Measurements from ENCODE around the gene NTN5.
"Not testable (repeated sequence)": the region's sequence is repeated elsewhere in the genome, so short reads cannot be mapped to it uniquely, and the experiment has no call there.

The NTN5 gene

GRCh38 chr19:48687776-48688175 lies 15.0 kb upstream of the NTN5 start:
- DNase-seq (ENCODE audit: low read depth in 1 of 2, low spot score in 1 of 2) = no peak
- in situ Hi-C loops (cut with HindIII; ENCODE audit: low pct_unique_long_range_greater_than_20kb, low sequenced_read_pairs) = no loop called here
- TF ChIP-seq JUND (IDR thresholded peaks at IDR 0.05; ENCODE audit: low read depth) = no peak

GRCh38 chr19:48686637-48687036 lies 13.8 kb upstream of the NTN5 start:
- in situ Hi-C loops (cut with HindIII; ENCODE audit: low pct_unique_long_range_greater_than_20kb, low sequenced_read_pairs); DNase-seq (ENCODE audit: low read depth in 1 of 2, low spot score in 1 of 2): not testable (repeated sequence)

GRCh38 chr19:48686088-48686487 lies 13.3 kb upstream of the NTN5 start:
- in situ Hi-C loops (cut with HindIII; ENCODE audit: low pct_unique_long_range_greater_than_20kb, low sequenced_read_pairs) = no loop called here

GRCh38 chr19:48685583-48685982 lies 12.8 kb upstream of the NTN5 start:
- DNase-seq (ENCODE audit: low read depth in 1 of 2, low spot score in 1 of 2) = no peak
- no peak for TF ChIP-seq JUND (IDR thresholded peaks at IDR 0.05; ENCODE audit: low read depth)
- in situ Hi-C loops (cut with HindIII; ENCODE audit: low pct_unique_long_range_greater_than_20kb, low sequenced_read_pairs) = no loop called here

More at GRCh38 chr19:48686088-48686487, 13.3 kb upstream of the NTN5 start:
- no peak for TF ChIP-seq JUND (IDR thresholded peaks at IDR 0.05; ENCODE audit: low read depth)
- DNase-seq (ENCODE audit: low read depth in 1 of 2, low spot score in 1 of 2) = no peak

GRCh38 chr19:48683349-48683748 lies 10.5 kb upstream of the NTN5 start:
- no peak for DNase-seq (ENCODE audit: low read depth in 1 of 2, low spot score in 1 of 2)
- no peak for TF ChIP-seq JUND (IDR thresholded peaks at IDR 0.05; ENCODE audit: low read depth)

GRCh38 chr19:48681127-48681470 lies 8.3 kb upstream of the NTN5 start:
- DNase-seq (ENCODE audit: low read depth in 1 of 2, low spot score in 1 of 2) = no peak
- no peak for TF ChIP-seq JUND (IDR thresholded peaks at IDR 0.05; ENCODE audit: low read depth)
- in situ Hi-C loops (cut with HindIII; ENCODE audit: low pct_unique_long_range_greater_than_20kb, low sequenced_read_pairs) = no loop called here

More at GRCh38 chr19:48683349-48683748, 10.5 kb upstream of the NTN5 start:
- in situ Hi-C loops (cut with HindIII; ENCODE audit: low pct_unique_long_range_greater_than_20kb, low sequenced_read_pairs) = no loop called here

GRCh38 chr19:48680436-48681126 lies 7.8 kb upstream of the NTN5 start:
- no peak for TF ChIP-seq JUND (IDR thresholded peaks at IDR 0.05; ENCODE audit: low read depth)
- DNase-seq (ENCODE audit: low read depth in 1 of 2, low spot score in 1 of 2) = no peak
- in situ Hi-C loops (cut with HindIII; ENCODE audit: low pct_unique_long_range_greater_than_20kb, low sequenced_read_pairs) = no loop called here

- in situ Hi-C loops (cut with HindIII; ENCODE audit: low pct_unique_long_range_greater_than_20kb, low sequenced_read_pairs); DNase-seq (ENCODE audit: low read depth in 1 of 2, low spot score in 1 of 2): not testable (repeated sequence)
Measured at GRCh38 chr19:48680006-48680405, 7.2 kb upstream of the NTN5 start.

- no peak for TF ChIP-seq JUND (IDR thresholded peaks at IDR 0.05; ENCODE audit: low read depth)
- in situ Hi-C loops (cut with HindIII; ENCODE audit: low pct_unique_long_range_greater_than_20kb, low sequenced_read_pairs) = no loop called here
- no peak for DNase-seq (ENCODE audit: low read depth in 1 of 2, low spot score in 1 of 2)
Measured at GRCh38 chr19:48678201-48678600, 5.4 kb upstream of the NTN5 start.

- in situ Hi-C loops (cut with HindIII; ENCODE audit: low pct_unique_long_range_greater_than_20kb, low sequenced_read_pairs) = no loop called here
- no peak for DNase-seq (ENCODE audit: low read depth in 1 of 2, low spot score in 1 of 2)
Measured at GRCh38 chr19:48676887-48677286, 4.1 kb upstream of the NTN5 start.

GRCh38 chr19:48676487-48676886 lies 3.7 kb upstream of the NTN5 start:
- no peak for DNase-seq (ENCODE audit: low read depth in 1 of 2, low spot score in 1 of 2)
- no peak for TF ChIP-seq JUND (IDR thresholded peaks at IDR 0.05; ENCODE audit: low read depth)

More at GRCh38 chr19:48676887-48677286, 4.1 kb upstream of the NTN5 start:
- no peak for TF ChIP-seq JUND (IDR thresholded peaks at IDR 0.05; ENCODE audit: low read depth)

GRCh38 chr19:48674921-48675824 lies 2.4 kb upstream of the NTN5 start:
- peak; percentile 82 to 87 for DNase-seq (ENCODE audit: low read depth in 1 of 2, low spot score in 1 of 2)
- in situ Hi-C loops (cut with HindIII; ENCODE audit: low pct_unique_long_range_greater_than_20kb, low sequenced_read_pairs) = no loop called here
- no peak for TF ChIP-seq JUND (IDR thresholded peaks at IDR 0.05; ENCODE audit: low read depth)

More at GRCh38 chr19:48676487-48676886, 3.7 kb upstream of the NTN5 start:
- in situ Hi-C loops (cut with HindIII; ENCODE audit: low pct_unique_long_range_greater_than_20kb, low sequenced_read_pairs) = no loop called here

GRCh38 chr19:48674216-48674809 lies 1.5 kb upstream of the NTN5 start:
- DNase-seq (ENCODE audit: low read depth in 1 of 2, low spot score in 1 of 2) = no peak
- in situ Hi-C loops (cut with HindIII; ENCODE audit: low pct_unique_long_range_greater_than_20kb, low sequenced_read_pairs) = no loop called here
- TF ChIP-seq JUND (IDR thresholded peaks at IDR 0.05; ENCODE audit: low read depth) = no peak

All from T47D (cell line).